ENCODE data around the gene SETD5.

- TF ChIP-seq FOS (IDR thresholded peaks at IDR 0.05; ENCODE audit: low read depth, low read length) (no peak), RFX5 (IDR thresholded peaks at IDR 0.05; ENCODE audit: low read depth, low read length) (no peak), POLR2A (IDR thresholded peaks at IDR 0.05; ENCODE audit: low read depth, low read length) (no peak), SMC3 (IDR thresholded peaks at IDR 0.05; ENCODE audit: low read depth, low read length) (no peak)
These were observed 102.2 kb downstream of the SETD5 start for GRCh38 chr3:9499455-9500107.

All from IMR-90 (cell line).